ENCODE data around the gene TTC33. TPM values are rescaled to one million over a fixed set of nuclear protein-coding genes. Genes with fewer than 3 reads are reported as not detected.

The TTC33 gene
- polyA plus RNA-seq, 1 donor from 2014 or later, result 73.5 TPM

DNA sequence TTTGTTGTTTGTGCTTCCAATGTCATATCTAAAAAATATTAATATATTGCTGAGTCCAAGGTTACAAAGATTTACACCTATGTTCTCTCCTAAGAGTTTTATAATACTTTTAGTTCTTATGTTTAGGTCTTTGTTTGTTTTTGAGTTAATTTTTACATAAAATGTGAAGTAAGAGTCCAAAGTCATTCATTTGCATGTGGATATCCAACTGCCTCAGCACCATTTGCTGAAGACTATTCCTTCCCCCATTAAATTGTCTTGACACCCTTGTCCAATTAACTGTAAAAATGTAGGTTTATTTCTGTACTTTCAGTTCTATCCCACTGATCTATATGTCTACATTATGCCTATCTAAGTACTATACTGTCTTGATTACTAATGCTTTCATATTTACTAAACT lies 35.7 kb downstream of the TTC33 start:
- Histone ChIP-seq H3K36me3 (ENCODE audit: insufficient read depth, low read length) (peaks cover 12% of the 10 kb centered on the region), H3F3A (ENCODE audit: insufficient read depth, low read length, poor library complexity, severe bottlenecking) (no peaks in the 10 kb centered on the region), H3K27me3 (ENCODE audit: insufficient read depth, low read depth, low read length) (no peaks in the 10 kb centered on the region), H3K79me2 (replicated peaks; ENCODE audit: insufficient read depth, low read length) (no peaks in the 10 kb centered on the region), H4K20me1 (ENCODE audit: insufficient read depth) (no peaks in the 10 kb centered on the region), H3K9me2 (ENCODE audit: insufficient read depth, low read length) (no peaks in the 10 kb centered on the region), H2AFZ (ENCODE audit: low read depth, low read length) (no peak overlapping the region), H3K4me2 (ENCODE audit: low read length) (no peak overlapping the region), H3K4me3 (ENCODE audit: low read length) (no peak overlapping the region), H3K27ac (ENCODE audit: low read length) (no peak overlapping the region), H3K9me3 (ENCODE audit: low read length) (peaks cover 9% of the 10 kb centered on the region), H3K9ac (ENCODE audit: low read length) (no peak overlapping the region)
- TF ChIP-seq EZH2 (IDR thresholded peaks at IDR 0.05; ENCODE audit: borderline replicate concordance, insufficient read depth, low read length, poor library complexity, severe bottlenecking), result no peak
- TF ChIP-seq EP300 (conservative IDR thresholded peaks at IDR 0.05; ENCODE audit: poor library complexity, severe bottlenecking), result no peak
- no peak for TF ChIP-seq POLR2AphosphoS5 (IDR thresholded peaks at IDR 0.05)
- TF ChIP-seq RAD21 (conservative IDR thresholded peaks at IDR 0.05), result no peak
- TF ChIP-seq, protein P1, sequence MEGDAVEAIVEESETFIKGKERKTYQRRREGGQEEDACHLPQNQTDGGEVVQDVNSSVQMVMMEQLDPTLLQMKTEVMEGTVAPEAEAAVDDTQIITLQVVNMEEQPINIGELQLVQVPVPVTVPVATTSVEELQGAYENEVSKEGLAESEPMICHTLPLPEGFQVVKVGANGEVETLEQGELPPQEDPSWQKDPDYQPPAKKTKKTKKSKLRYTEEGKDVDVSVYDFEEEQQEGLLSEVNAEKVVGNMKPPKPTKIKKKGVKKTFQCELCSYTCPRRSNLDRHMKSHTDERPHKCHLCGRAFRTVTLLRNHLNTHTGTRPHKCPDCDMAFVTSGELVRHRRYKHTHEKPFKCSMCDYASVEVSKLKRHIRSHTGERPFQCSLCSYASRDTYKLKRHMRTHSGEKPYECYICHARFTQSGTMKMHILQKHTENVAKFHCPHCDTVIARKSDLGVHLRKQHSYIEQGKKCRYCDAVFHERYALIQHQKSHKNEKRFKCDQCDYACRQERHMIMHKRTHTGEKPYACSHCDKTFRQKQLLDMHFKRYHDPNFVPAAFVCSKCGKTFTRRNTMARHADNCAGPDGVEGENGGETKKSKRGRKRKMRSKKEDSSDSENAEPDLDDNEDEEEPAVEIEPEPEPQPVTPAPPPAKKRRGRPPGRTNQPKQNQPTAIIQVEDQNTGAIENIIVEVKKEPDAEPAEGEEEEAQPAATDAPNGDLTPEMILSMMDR (IDR thresholded peaks at IDR 0.05; ENCODE audit: poor library complexity, severe bottlenecking), result no peak
- no peak for TF ChIP-seq SMC3 (conservative IDR thresholded peaks at IDR 0.05; ENCODE audit: poor library complexity)
- TF ChIP-seq MXI1 (conservative IDR thresholded peaks at IDR 0.05; ENCODE audit: poor library complexity, severe bottlenecking), result no peak
- TF ChIP-seq, protein P2, sequence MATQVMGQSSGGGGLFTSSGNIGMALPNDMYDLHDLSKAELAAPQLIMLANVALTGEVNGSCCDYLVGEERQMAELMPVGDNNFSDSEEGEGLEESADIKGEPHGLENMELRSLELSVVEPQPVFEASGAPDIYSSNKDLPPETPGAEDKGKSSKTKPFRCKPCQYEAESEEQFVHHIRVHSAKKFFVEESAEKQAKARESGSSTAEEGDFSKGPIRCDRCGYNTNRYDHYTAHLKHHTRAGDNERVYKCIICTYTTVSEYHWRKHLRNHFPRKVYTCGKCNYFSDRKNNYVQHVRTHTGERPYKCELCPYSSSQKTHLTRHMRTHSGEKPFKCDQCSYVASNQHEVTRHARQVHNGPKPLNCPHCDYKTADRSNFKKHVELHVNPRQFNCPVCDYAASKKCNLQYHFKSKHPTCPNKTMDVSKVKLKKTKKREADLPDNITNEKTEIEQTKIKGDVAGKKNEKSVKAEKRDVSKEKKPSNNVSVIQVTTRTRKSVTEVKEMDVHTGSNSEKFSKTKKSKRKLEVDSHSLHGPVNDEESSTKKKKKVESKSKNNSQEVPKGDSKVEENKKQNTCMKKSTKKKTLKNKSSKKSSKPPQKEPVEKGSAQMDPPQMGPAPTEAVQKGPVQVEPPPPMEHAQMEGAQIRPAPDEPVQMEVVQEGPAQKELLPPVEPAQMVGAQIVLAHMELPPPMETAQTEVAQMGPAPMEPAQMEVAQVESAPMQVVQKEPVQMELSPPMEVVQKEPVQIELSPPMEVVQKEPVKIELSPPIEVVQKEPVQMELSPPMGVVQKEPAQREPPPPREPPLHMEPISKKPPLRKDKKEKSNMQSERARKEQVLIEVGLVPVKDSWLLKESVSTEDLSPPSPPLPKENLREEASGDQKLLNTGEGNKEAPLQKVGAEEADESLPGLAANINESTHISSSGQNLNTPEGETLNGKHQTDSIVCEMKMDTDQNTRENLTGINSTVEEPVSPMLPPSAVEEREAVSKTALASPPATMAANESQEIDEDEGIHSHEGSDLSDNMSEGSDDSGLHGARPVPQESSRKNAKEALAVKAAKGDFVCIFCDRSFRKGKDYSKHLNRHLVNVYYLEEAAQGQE (IDR thresholded peaks at IDR 0.05; ENCODE audit: borderline replicate concordance), result no peak
- TF ChIP-seq TAF1 (IDR thresholded peaks at IDR 0.05; ENCODE audit: low read depth), result no peak

DNA sequence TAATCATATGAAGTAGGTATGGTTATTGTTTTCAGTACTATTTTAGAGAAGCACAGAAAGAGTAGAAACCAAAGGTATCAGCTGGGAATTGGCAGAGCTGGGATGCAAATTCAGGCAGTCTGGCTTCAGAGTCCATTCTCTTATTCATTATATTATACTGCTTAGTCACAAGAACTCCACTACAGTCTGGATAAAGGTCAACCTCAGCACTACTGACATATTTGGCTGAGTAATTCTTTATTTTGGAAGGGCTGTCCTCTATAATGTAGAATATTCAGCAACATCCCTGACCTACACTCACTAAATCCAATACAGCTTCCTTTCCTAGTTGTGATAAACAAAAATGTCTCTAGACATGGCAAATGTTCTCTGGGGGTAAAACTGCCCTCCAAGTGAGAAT lies 38.5 kb downstream of the TTC33 start:
- Histone ChIP-seq H3K79me2 (replicated peaks; ENCODE audit: insufficient read depth, low read length) (no peaks in the 10 kb centered on the region), H3K9me2 (ENCODE audit: insufficient read depth, low read length) (no peaks in the 10 kb centered on the region), H3F3A (ENCODE audit: insufficient read depth, low read length, poor library complexity, severe bottlenecking) (no peaks in the 10 kb centered on the region), H3K36me3 (ENCODE audit: insufficient read depth, low read length) (peaks cover 18% of the 10 kb centered on the region), H3K4me2 (ENCODE audit: low read length) (no peak overlapping the region), H2AFZ (ENCODE audit: low read depth, low read length) (no peak overlapping the region), H3K4me3 (ENCODE audit: low read length) (no peak overlapping the region), H3K9me3 (ENCODE audit: low read length) (peaks cover 9% of the 10 kb centered on the region), H3K27ac (ENCODE audit: low read length) (no peak overlapping the region), H4K20me1 (ENCODE audit: insufficient read depth) (no peaks in the 10 kb centered on the region), H3K27me3 (ENCODE audit: insufficient read depth, low read depth, low read length) (no peaks in the 10 kb centered on the region), H3K9ac (ENCODE audit: low read length) (no peak overlapping the region)
- TF ChIP-seq, protein P2 (IDR thresholded peaks at IDR 0.05; ENCODE audit: borderline replicate concordance), result no peak
- TF ChIP-seq POLR2AphosphoS5 (IDR thresholded peaks at IDR 0.05) (no peak), EZH2 (IDR thresholded peaks at IDR 0.05; ENCODE audit: borderline replicate concordance, insufficient read depth, low read length, poor library complexity, severe bottlenecking) (no peak), MXI1 (conservative IDR thresholded peaks at IDR 0.05; ENCODE audit: poor library complexity, severe bottlenecking) (no peak), SMC3 (conservative IDR thresholded peaks at IDR 0.05; ENCODE audit: poor library complexity) (no peak), TAF1 (IDR thresholded peaks at IDR 0.05; ENCODE audit: low read depth) (no peak), RAD21 (conservative IDR thresholded peaks at IDR 0.05) (no peak), EP300 (conservative IDR thresholded peaks at IDR 0.05; ENCODE audit: poor library complexity, severe bottlenecking) (no peak)
- TF ChIP-seq, protein P1 (IDR thresholded peaks at IDR 0.05; ENCODE audit: poor library complexity, severe bottlenecking), result no peak

All from neural cell (in vitro differentiated cells).